H1 (cell line): ENCODE data around the gene MCHR1. TPM values are rescaled to one million over a fixed set of nuclear protein-coding genes. Genes with fewer than 3 reads are reported as not detected.
A peak's percentile ranks its signal among the peaks of the same experiment; 100 is the strongest.

ENCODE experiments used
- CTCF ChIA-PET: fragments of 300-600 bp; sonication (Branson Sonifier 250); formaldehyde crosslinking; loops from one replicate; lab custom pipeline; 2021; ENCODE audit not compliant: partially characterized antibody; lab: Charles Lee
- POLR2A ChIA-PET: fragments of 300-600 bp; sonication (Branson Sonifier 250); formaldehyde crosslinking; loops from one replicate; lab custom pipeline; 2021; ENCODE audit warnings: inconsistent platforms; ENCODE audit not compliant: partially characterized antibody; lab: Charles Lee
- DNase-seq, 2 experiments: peaks; one replicate each; pipeline versions ENCODE4 v3.0.0 to v3.0.0-alpha.2; 2010 to 2022; ENCODE audit warnings: low spot score in 2 of 2, low read depth in 1 of 2, mixed read lengths in 1 of 2
- FAIRE-seq: peaks from 2 replicates; lab custom pipeline; 2011; peaks lifted over from hg19 to GRCh38; lab: Jason Lieb, UNC
- H2AFZ ChIP-seq: 2 replicates; pipeline ENCODE4 v1.8.1; 2012; ENCODE audit warnings: low read length, inconsistent platforms
- H2AK5ac ChIP-seq: 2 replicates; pipeline ENCODE4 v1.6.1; 2013; ENCODE audit warnings: low read depth, low read length
- H2BK120ac ChIP-seq: replicated peaks from 2 replicates; pipeline ENCODE3; 2013; ENCODE audit warnings: low read depth, low read length, inconsistent platforms
- H2BK12ac ChIP-seq: 2 replicates; pipeline ENCODE4 v1.6.1; 2013; ENCODE audit warnings: low read depth, low read length
- H2BK15ac ChIP-seq: 2 replicates; pipeline ENCODE4 v1.6.1; 2013; ENCODE audit warnings: low read length
- H2BK20ac ChIP-seq: 2 replicates; pipeline ENCODE4 v1.6.1; 2013; ENCODE audit warnings: low read length
- H2BK5ac ChIP-seq: 2 replicates; pipeline ENCODE4 v1.6.1; 2013; ENCODE audit warnings: low read depth, low read length
- H3K14ac ChIP-seq: 2 replicates; pipeline ENCODE4 v1.6.1; 2013; ENCODE audit warnings: inconsistent platforms; ENCODE audit not compliant: insufficient read length
- H3K18ac ChIP-seq: 2 replicates; pipeline ENCODE4 v1.6.1; 2013; ENCODE audit warnings: low read length; ENCODE audit errors: extremely low read depth
- H3K23ac ChIP-seq: 2 replicates; pipeline ENCODE4 v1.6.1; 2013; ENCODE audit warnings: inconsistent platforms; ENCODE audit not compliant: insufficient read length
- H3K23me2 ChIP-seq: 2 replicates; pipeline ENCODE4 v1.6.1; 2013; ENCODE audit warnings: low read depth, low read length
- H3K27ac ChIP-seq: 2 replicates; pipeline ENCODE4 v1.6.1; 2011; ENCODE audit warnings: low read depth, low read length, inconsistent platforms
- H3K27me3 ChIP-seq, 4 experiments: replicated peaks in 1 of 4; 1 replicate in 1 of 4; 2 replicates in 3 of 4; pipeline versions ENCODE4 v1.6.1 to v1.8.1; 2011 to 2013; ENCODE audit warnings: low read length in 3 of 4, mild to moderate bottlenecking in 3 of 4, inconsistent platforms in 2 of 4, mixed read lengths in 2 of 4, moderate library complexity in 1 of 4; ENCODE audit not compliant: control insufficient read depth in 3 of 4, insufficient read depth in 3 of 4; ENCODE audit errors: extremely low read depth in 1 of 4
- H3K36me3 ChIP-seq, 4 experiments: 2 replicates each; pipeline versions ENCODE4 v1.6.1 to v1.8.1; 2011 to 2013; ENCODE audit warnings: mild to moderate bottlenecking in 4 of 4, low read length in 3 of 4, moderate library complexity in 2 of 4, control low read depth in 1 of 4, inconsistent platforms in 1 of 4; ENCODE audit not compliant: insufficient read depth in 4 of 4, control insufficient read depth in 2 of 4
- H3K4ac ChIP-seq: replicated peaks from 2 replicates; pipeline ENCODE3; 2013; ENCODE audit warnings: low read length, low read depth, mixed read lengths, inconsistent platforms; ENCODE audit not compliant: insufficient read length
- H3K4me1 ChIP-seq, 4 experiments: replicated peaks in 1 of 4; 1 replicate in 1 of 4; 2 replicates in 3 of 4; pipeline versions ENCODE4 v1.6.1 to v1.8.1; 2011 to 2013; ENCODE audit warnings: low read length in 3 of 4, inconsistent platforms in 2 of 4, mixed read lengths in 1 of 4; ENCODE audit not compliant: insufficient read depth in 4 of 4, control insufficient read depth in 3 of 4
- H3K4me2 ChIP-seq, 2 experiments: 2 replicates each; pipeline versions ENCODE4 v1.6.1 to v1.8.1; 2011 to 2013; ENCODE audit warnings: low read depth in 2 of 2, low read length in 2 of 2, control low read depth in 1 of 2, inconsistent platforms in 1 of 2, mild to moderate bottlenecking in 1 of 2; ENCODE audit not compliant: insufficient read depth in 1 of 2
- H3K4me3 ChIP-seq, 4 experiments: fragments of 200-600, 300-600 bp in 1 of 4; sonication (generic), shearing (Covaris generic), sonication (Bioruptor Twin) in 1 of 4; 2 replicates each; pipeline versions ENCODE4 v1.5.1 to v1.8.1; 2011 to 2016; ENCODE audit warnings: low read length in 4 of 4, low read depth in 3 of 4, control low read depth in 2 of 4, inconsistent platforms in 2 of 4, mild to moderate bottlenecking in 2 of 4, mixed read lengths in 1 of 4, moderate library complexity in 1 of 4; ENCODE audit not compliant: insufficient read depth in 2 of 4; ENCODE audit errors: extremely low read depth in 1 of 4
- H3K56ac ChIP-seq: replicated peaks from 2 replicates; pipeline ENCODE3; 2013; ENCODE audit warnings: low read depth, mild to moderate bottlenecking, mixed read lengths, low read length, inconsistent platforms; ENCODE audit not compliant: insufficient read length
- H3K79me1 ChIP-seq: 2 replicates; pipeline ENCODE4 v1.6.1; 2013; ENCODE audit warnings: low read depth, low read length, control low read depth
- H3K79me2 ChIP-seq, 2 experiments: 2 replicates each; pipeline versions ENCODE4 v1.6.1 to v1.8.1; 2012 to 2013; ENCODE audit warnings: low read length in 2 of 2, mild to moderate bottlenecking in 2 of 2, inconsistent platforms in 1 of 2; ENCODE audit not compliant: insufficient read depth in 2 of 2, control insufficient read depth in 1 of 2
- H3K9ac ChIP-seq, 4 experiments: replicated peaks in 1 of 4; 1 replicate in 1 of 4; 2 replicates in 3 of 4; pipeline versions ENCODE4 v1.6.1 to v1.8.1; 2011 to 2013; ENCODE audit warnings: low read depth in 3 of 4, low read length in 3 of 4, control low read depth in 2 of 4, mild to moderate bottlenecking in 2 of 4, moderate library complexity in 2 of 4, inconsistent platforms in 1 of 4; ENCODE audit errors: extremely low read depth in 1 of 4
- H3K9me3 ChIP-seq, 2 experiments: 2 replicates each; pipeline versions ENCODE4 v1.6.1 to v1.8.1; 2012 to 2013; ENCODE audit warnings: mild to moderate bottlenecking in 2 of 2, moderate library complexity in 2 of 2, control low read depth in 1 of 2, inconsistent platforms in 1 of 2, low read depth in 1 of 2, low read length in 1 of 2, mixed read lengths in 1 of 2; ENCODE audit not compliant: insufficient read depth in 2 of 2
- H4K20me1 ChIP-seq, 2 experiments: replicated peaks in 1 of 2; 2 replicates each; pipeline versions ENCODE3 to v1.8.1; 2011 to 2013; ENCODE audit warnings: inconsistent platforms in 2 of 2, low read length in 2 of 2, mild to moderate bottlenecking in 1 of 2; ENCODE audit not compliant: insufficient read depth in 2 of 2, control insufficient read depth in 1 of 2
- H4K5ac ChIP-seq: 2 replicates; pipeline ENCODE4 v1.6.1; 2013; ENCODE audit warnings: low read length, low read depth, mixed read lengths, inconsistent platforms; ENCODE audit not compliant: insufficient read length
- H4K8ac ChIP-seq: 2 replicates; pipeline ENCODE4 v1.8.0; 2013; ENCODE audit warnings: mild to moderate bottlenecking, moderate library complexity, low read length, inconsistent platforms; ENCODE audit not compliant: insufficient read depth; ENCODE audit errors: extremely low read depth
- H4K91ac ChIP-seq: replicated peaks from 2 replicates; pipeline ENCODE3; 2013; ENCODE audit warnings: low read length, mixed read lengths, inconsistent platforms; ENCODE audit not compliant: insufficient read length
- BRCA1 ChIP-seq: IDR thresholded peaks from 2 replicates; pipeline ENCODE4 v1.6.1; 2012; ENCODE audit warnings: low read depth, low read length, improper control_type of control experiment
- CBX8 ChIP-seq: fragments of 300-800, 300-1000 bp; sonication (generic); IDR thresholded peaks from 2 replicates; pipeline ENCODE4 v1.7.1; 2016; ENCODE audit warnings: low read depth, low read length, borderline replicate concordance
- SP1 ChIP-seq: IDR thresholded peaks from 2 replicates; pipeline ENCODE4 v1.6.1; 2011; ENCODE audit warnings: low read depth, low read length
- WGBS, 2 experiments: shearing (Covaris generic) in 1 of 2; methylation state at CpG; one replicate each; pipeline versions ENCODE4 v1.1.6 to v1.1.7; 2013 to 2015; ENCODE audit warnings: low lambda C conversion rate in 2 of 2, mixed read lengths in 2 of 2, inconsistent platforms in 1 of 2, low coverage in 1 of 2, missing lambda C conversion rate in 1 of 2; ENCODE audit not compliant: insufficient replicate concordance in 2 of 2, insufficient coverage in 1 of 2, insufficient read length in 1 of 2; ENCODE audit errors: extremely low coverage in 1 of 2, missing lambda C conversion rate in 1 of 2; 5-methylcytosine and 5-hydroxymethylcytosine counted together
- polyA plus RNA-seq, 7 experiments: library from polyadenylated mRNA; depleted of rRNA in 3 of 7; stranded (reverse) in 5 of 7; unstranded in 2 of 7; fragments of >200 nt in 5 of 7; fragments of 200-250 nt in 2 of 7; gene quantifications; 1 replicate in 5 of 7; 2 replicates in 1 of 7; 4 replicates in 1 of 7; pipeline versions ENCODE4 v1.2.1 to v1.2.3, GENCODE V29; 2011 to 2013; ENCODE audit warnings: missing spikeins in 2 of 7, mixed read lengths in 2 of 7
- total RNA-seq: library from RNA; stranded (reverse); fragmentation: NEBNext Ultra II Directional; extraction: Animal tissue kit (Norgen Biotek cat#: 25700); gene quantifications from 2 replicates; pipeline ENCODE4 v1.2.1, GENCODE V29; 2021

The MCHR1 gene
- total and polyA plus RNA-seq, 2 of the 8 experiments (the other 6 are each of a cell fraction or from before 2014, with no cell fraction given) = 0.91 to 7.6 TPM

GRCh38 chr22:40642316-40642715 is 37.0 kb upstream of the MCHR1 start:
- Histone ChIP-seq H2BK120ac (no peak overlapping the region), H3K9me3 (no peaks in the 10 kb centered on the region), H3K18ac (no peak overlapping the region), H2BK15ac (no peak overlapping the region), H3K9ac (no peak overlapping the region), H3K27me3 (no peaks in the 10 kb centered on the region), H4K20me1 (no peaks in the 10 kb centered on the region), H3K4me1 (peaks cover 0 to 3% (median under 1%) of the 10 kb centered on the region in 4 experiments; a peak in 3 of 7 replicates), H3K23ac (no peak overlapping the region), H2BK5ac (no peak overlapping the region), H4K5ac (no peak overlapping the region), H3K4ac (no peak overlapping the region), H3K27ac (no peak overlapping the region), H2BK20ac (0 out of 2 replicates have a peak overlapping the region, but pooled peaks have one; percentile 64), H4K91ac (no peak overlapping the region), H3K79me2 (no peaks in the 10 kb centered on the region), H3K4me2 (no peak overlapping the region), H3K4me3 (no peak overlapping the region), H3K36me3 (no peaks in the 10 kb centered on the region), H3K56ac (no peak overlapping the region), H3K23me2 (peaks cover 1% of the 10 kb centered on the region; the same call in 1 of the 2 replicates), H2AFZ (peak overlapping the region; percentile 38; the same call in 1 of the 2 replicates), H3K14ac (no peak overlapping the region), H2BK12ac (no peak overlapping the region), H4K8ac (no peak overlapping the region), H2AK5ac (no peak overlapping the region), H3K79me1 (no peaks in the 10 kb centered on the region)
- 89% methylated on average over 4 of the region's 4 CpGs; no CpG with 5 or more reads in 1 of the 2 experiments for WGBS, 2 experiments
- no peak for TF ChIP-seq BRCA1
- TF ChIP-seq SP1 = no peak
- no peak for TF ChIP-seq CBX8
- CTCF ChIA-PET = interaction anchor here (0.6 to 2.8 kb wide), 7 partner anchors 12 to 304 kb away, joined by 3 to 24 read pairs (median 4); no protein-coding TSS in a partner anchor
- POLR2A ChIA-PET = no interaction called here
- FAIRE-seq (no peak), DNase-seq (no peak)
